Kidney (tissue), 14 donors: ENCODE data around the gene HEY2. TPM values are rescaled to one million over a fixed set of nuclear protein-coding genes. Genes with fewer than 3 reads are reported as not detected.
A peak's percentile ranks its signal among the peaks of the same experiment; 100 is the strongest.

Source experiments
- DNase-seq, 5 donors: peaks; one replicate each; pipeline ENCODE4 v3.0.0-alpha.2; 2013 to 2020
- FAIRE-seq: peaks from 2 replicates; lab custom pipeline; 2012; peaks lifted over from hg19 to GRCh38; lab: Jason Lieb, UNC
- H3K27ac ChIP-seq, 2 donors: one replicate each; pipeline ENCODE4 v1.7.0; 2013; ENCODE audit warnings: low read depth in 2 of 2, low read length in 2 of 2, inconsistent platforms in 1 of 2
- H3K27me3 ChIP-seq: one replicate; pipeline ENCODE4 v1.7.1; 2013; ENCODE audit warnings: low read length, inconsistent platforms; ENCODE audit not compliant: control insufficient read depth, insufficient read depth
- H3K36me3 ChIP-seq, 3 donors: one replicate each; pipeline versions ENCODE4 v1.7.0 to v1.7.1; 2013; ENCODE audit warnings: low read length in 3 of 3, control low read depth in 1 of 3, inconsistent platforms in 1 of 3; ENCODE audit not compliant: insufficient read depth in 3 of 3, control insufficient read depth in 2 of 3
- H3K4me1 ChIP-seq, 3 donors: one replicate each; pipeline versions ENCODE4 v1.7.0 to v1.7.1; 2013; ENCODE audit warnings: low read length in 3 of 3, inconsistent platforms in 1 of 3, low read depth in 1 of 3; ENCODE audit not compliant: control insufficient read depth in 2 of 3, insufficient read depth in 2 of 3
- H3K4me3 ChIP-seq, 3 donors: one replicate each; pipeline versions ENCODE4 v1.7.0 to v1.8.1; 2013; ENCODE audit warnings: low read length in 3 of 3, control low read depth in 1 of 3, inconsistent platforms in 1 of 3
- H3K9ac ChIP-seq, 3 donors: one replicate each; pipeline versions ENCODE4 v1.7.0 to v1.7.1; 2013; ENCODE audit warnings: low read length in 3 of 3, control low read depth in 1 of 3, inconsistent platforms in 1 of 3
- H3K9me3 ChIP-seq, 3 donors: one replicate each; pipeline versions ENCODE4 v1.7.0 to v1.7.1; 2013; ENCODE audit warnings: low read length in 3 of 3, control low read depth in 1 of 3, inconsistent platforms in 1 of 3; ENCODE audit not compliant: control insufficient read depth in 2 of 3, insufficient read depth in 1 of 3
- intact Hi-C: fragments of 100-400 bp; cut with DNase I; formaldehyde crosslinking; loops from one replicate; pipeline ENCODE4 v1.11.1; 2022
- polyA plus RNA-seq: library from polyadenylated mRNA; stranded (reverse); fragments of 350-450 nt; fragmentation: Illumina TruSeq; extraction: RNeasy Lipid Tissue Mini Kit (QIAGEN cat#74804); gene quantifications from one replicate; pipeline ENCODE4 v1.2.3, GENCODE V29; 2014; ENCODE audit warnings: low read depth, low replicate concordance; ENCODE audit not compliant: insufficient read depth
- total RNA-seq: library from RNA; stranded (reverse); fragmentation: NEBNext Ultra II Directional; extraction: Animal tissue kit (Norgen Biotek cat#: 25700); gene quantifications from one replicate; pipeline ENCODE4 v1.2.1, GENCODE V29; 2021
- TF ChIP-seq, protein P1 (sequence below): IDR thresholded peaks from 3 replicates; pipeline ENCODE4 v1.5.1; 2012; ENCODE audit warnings: mild to moderate bottlenecking, moderate library complexity, borderline replicate concordance; ENCODE audit not compliant: insufficient read depth; ENCODE audit errors: extremely low read depth
- donor health status: control.
- donor health status: control.
- donor health status: control.
- donor health status: control.
- donor health status: control.
- donor health status: DM: yes; HTN: yes; CAD: no.
- donor health status: Normal renal cell carcinoma (clear cell type).

Gene HEY2
- total and polyA plus RNA-seq, 2 donors from 2014 or later: 4.2 to 10.7 TPM

DNA sequence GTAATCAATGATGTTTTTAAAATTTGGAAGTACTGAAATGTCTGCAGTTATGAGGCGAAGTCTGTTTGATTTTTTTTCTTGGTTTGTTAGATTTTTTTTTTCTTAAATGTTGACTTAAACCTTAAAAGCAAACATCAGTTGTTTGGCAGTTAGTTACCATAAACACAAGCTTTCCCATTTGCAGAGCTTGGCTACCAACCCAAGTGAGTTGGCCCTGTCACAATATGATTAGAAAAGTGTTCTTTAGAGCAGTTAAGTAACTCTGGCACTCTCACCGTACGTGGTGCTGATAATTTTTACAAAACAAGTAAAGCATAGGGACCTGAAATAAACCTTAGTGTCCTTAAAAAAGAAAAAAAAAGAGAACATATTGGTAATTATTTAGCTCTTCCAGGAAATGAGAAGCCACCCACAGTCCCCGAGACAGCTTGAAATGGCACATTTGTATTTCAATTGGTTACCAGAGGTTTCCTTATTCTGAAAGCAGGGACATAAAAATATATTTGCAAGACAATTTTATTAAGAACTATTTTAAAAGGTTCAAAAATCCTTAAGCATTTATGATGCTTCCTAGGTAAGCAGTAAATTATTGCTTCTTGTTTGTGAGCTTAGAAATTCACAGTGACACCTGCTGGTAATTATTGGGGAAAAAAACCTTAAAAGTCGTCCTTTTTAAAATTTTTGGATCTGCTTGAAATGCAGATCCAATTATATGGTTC is 3.9 kb downstream of the HEY2 start:
- Histone ChIP-seq H3K27ac (no peak overlapping the region), H3K9ac (no peak overlapping the region), H3K4me3 (no peak overlapping the region), H3K36me3 (peaks cover 0 to 5% (median 0%) of the 10 kb centered on the region in 3 donors), H3K4me1 (peaks cover 0 to 2% (median 0%) of the 10 kb centered on the region in 3 donors), H3K9me3 (no peaks in the 10 kb centered on the region), H3K27me3 (peaks cover 12% of the 10 kb centered on the region)
- FAIRE-seq: peak; percentile 72
- TF ChIP-seq, protein P1, sequence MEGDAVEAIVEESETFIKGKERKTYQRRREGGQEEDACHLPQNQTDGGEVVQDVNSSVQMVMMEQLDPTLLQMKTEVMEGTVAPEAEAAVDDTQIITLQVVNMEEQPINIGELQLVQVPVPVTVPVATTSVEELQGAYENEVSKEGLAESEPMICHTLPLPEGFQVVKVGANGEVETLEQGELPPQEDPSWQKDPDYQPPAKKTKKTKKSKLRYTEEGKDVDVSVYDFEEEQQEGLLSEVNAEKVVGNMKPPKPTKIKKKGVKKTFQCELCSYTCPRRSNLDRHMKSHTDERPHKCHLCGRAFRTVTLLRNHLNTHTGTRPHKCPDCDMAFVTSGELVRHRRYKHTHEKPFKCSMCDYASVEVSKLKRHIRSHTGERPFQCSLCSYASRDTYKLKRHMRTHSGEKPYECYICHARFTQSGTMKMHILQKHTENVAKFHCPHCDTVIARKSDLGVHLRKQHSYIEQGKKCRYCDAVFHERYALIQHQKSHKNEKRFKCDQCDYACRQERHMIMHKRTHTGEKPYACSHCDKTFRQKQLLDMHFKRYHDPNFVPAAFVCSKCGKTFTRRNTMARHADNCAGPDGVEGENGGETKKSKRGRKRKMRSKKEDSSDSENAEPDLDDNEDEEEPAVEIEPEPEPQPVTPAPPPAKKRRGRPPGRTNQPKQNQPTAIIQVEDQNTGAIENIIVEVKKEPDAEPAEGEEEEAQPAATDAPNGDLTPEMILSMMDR: peak; percentile 45
- intact Hi-C loops: no loop called here
- peak in 2 of 5 donors; percentile 43 to 45 for DNase-seq

DNA sequence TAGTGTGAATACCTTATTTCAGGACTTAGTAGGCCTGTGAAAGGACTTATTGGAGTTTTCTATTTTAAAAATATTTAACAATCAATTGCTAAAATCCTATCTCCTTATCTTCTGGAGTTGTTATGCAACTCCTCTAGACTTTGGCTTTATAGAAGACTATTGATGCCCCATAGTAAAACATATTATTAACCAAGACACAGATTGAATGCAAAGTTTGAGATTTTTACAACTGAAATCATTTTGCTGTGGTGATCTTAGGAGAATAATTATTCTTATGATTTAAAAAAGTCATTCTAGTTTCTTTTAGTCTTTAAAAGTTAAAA is 4.5 kb downstream of the HEY2 start:
- TF ChIP-seq, protein P1: no peak
- no peak for FAIRE-seq

DNA sequence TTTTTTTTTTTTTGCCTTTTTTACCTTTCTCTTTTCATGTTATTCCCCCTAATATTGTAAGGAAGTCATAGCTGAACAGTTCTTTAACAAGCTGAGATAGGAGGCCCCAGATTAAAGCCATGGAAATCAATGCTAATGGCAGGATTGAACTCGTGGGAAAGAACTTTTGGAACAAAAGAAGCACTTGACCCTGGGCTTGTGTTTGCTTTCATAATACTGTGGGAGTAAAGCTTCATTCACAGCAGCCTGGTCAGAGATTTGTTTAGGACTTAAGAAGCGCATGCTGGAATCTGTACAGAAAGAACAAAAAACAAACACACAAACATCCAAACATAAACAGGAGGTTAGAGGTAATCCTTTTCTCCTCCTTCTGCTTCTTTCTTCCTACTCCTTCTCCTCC is 5.1 kb downstream of the HEY2 start:
- intact Hi-C loops: no loop called here

More for the DNA sequence above, 4.5 kb downstream of the HEY2 start:
- Histone ChIP-seq H3K9me3 (no peaks in the 10 kb centered on the region), H3K9ac (no peak overlapping the region), H3K27ac (no peak overlapping the region), H3K4me1 (peaks cover 0 to 2% (median 0%) of the 10 kb centered on the region in 3 donors), H3K4me3 (no peak overlapping the region), H3K27me3 (peaks cover 12% of the 10 kb centered on the region), H3K36me3 (peaks cover 0 to 5% (median 0%) of the 10 kb centered on the region in 3 donors)
- intact Hi-C loops: no loop called here
- no peak for DNase-seq

More for the DNA sequence above, 5.1 kb downstream of the HEY2 start:
- Histone ChIP-seq H3K4me1 (peaks cover 0 to 2% (median 0%) of the 10 kb centered on the region in 3 donors), H3K4me3 (no peak overlapping the region), H3K27ac (no peak overlapping the region), H3K36me3 (peaks cover 0 to 5% (median 0%) of the 10 kb centered on the region in 3 donors), H3K9me3 (no peaks in the 10 kb centered on the region), H3K27me3 (peaks cover 12% of the 10 kb centered on the region), H3K9ac (no peak overlapping the region)
- TF ChIP-seq, protein P1: no peak
- DNase-seq (no peak), FAIRE-seq (no peak)
